ENCODE data around the gene THSD7B. TPM values are rescaled to one million over a fixed set of nuclear protein-coding genes. Genes with fewer than 3 reads are reported as not detected.

The THSD7B gene
- total and polyA plus RNA-seq, 2 of the 8 experiments (the other 6 are each of a cell fraction or from before 2014, with no cell fraction given): 0.60 to 2.9 TPM

- ChIA-PET CTCF (ENCODE audit: partially characterized antibody) (no interaction called here), POLR2A (ENCODE audit: partially characterized antibody) (no interaction called here)
- Histone ChIP-seq H3K4ac (replicated peaks; ENCODE audit: insufficient read length, low read depth, low read length) (no peak overlapping the region), H3K4me1 (replicated peaks in 1 of 4; ENCODE audit: control insufficient read depth in 3 of 4, insufficient read depth in 4 of 4, low read length in 3 of 4) (no peaks in the 10 kb centered on the region), H3K23me2 (ENCODE audit: low read depth, low read length) (no peaks in the 10 kb centered on the region), H2BK120ac (replicated peaks; ENCODE audit: low read depth, low read length) (no peak overlapping the region), H2BK5ac (ENCODE audit: low read depth, low read length) (no peak overlapping the region), H3K23ac (ENCODE audit: insufficient read length) (no peak overlapping the region), H4K20me1 (replicated peaks in 1 of 2; ENCODE audit: control insufficient read depth in 1 of 2, insufficient read depth in 2 of 2, low read length in 2 of 2) (no peaks in the 10 kb centered on the region), H4K5ac (ENCODE audit: insufficient read length, low read depth, low read length) (no peak overlapping the region), H3K4me2 (ENCODE audit: insufficient read depth in 1 of 2, low read depth in 2 of 2, low read length in 2 of 2) (no peak overlapping the region), H3K14ac (ENCODE audit: insufficient read length) (no peak overlapping the region), H2BK20ac (ENCODE audit: low read length) (no peak overlapping the region), H3K27me3 (replicated peaks in 1 of 4; ENCODE audit: control insufficient read depth in 3 of 4, extremely low read depth in 1 of 4, insufficient read depth in 3 of 4, low read length in 3 of 4) (no peaks in the 10 kb centered on the region), H2BK15ac (ENCODE audit: low read length) (no peak overlapping the region), H3K79me1 (ENCODE audit: low read depth, low read length) (no peaks in the 10 kb centered on the region), H3K56ac (replicated peaks; ENCODE audit: insufficient read length, low read depth, low read length) (no peak overlapping the region), H3K18ac (ENCODE audit: extremely low read depth, low read length) (no peak overlapping the region), H3K4me3 (ENCODE audit: extremely low read depth in 1 of 4, insufficient read depth in 2 of 4, low read depth in 3 of 4, low read length in 4 of 4) (no peak overlapping the region), H3K79me2 (ENCODE audit: control insufficient read depth in 1 of 2, insufficient read depth in 2 of 2, low read length in 2 of 2) (no peaks in the 10 kb centered on the region), H3K27ac (ENCODE audit: low read depth, low read length) (no peak overlapping the region), H2AK5ac (ENCODE audit: low read depth, low read length) (no peak overlapping the region), H2BK12ac (ENCODE audit: low read depth, low read length) (no peak overlapping the region), H3K9me3 (ENCODE audit: insufficient read depth in 2 of 2, low read depth in 1 of 2, low read length in 1 of 2) (no peaks in the 10 kb centered on the region), H4K8ac (ENCODE audit: extremely low read depth, insufficient read depth, low read length) (no peak overlapping the region), H2AFZ (ENCODE audit: low read length) (no peak overlapping the region), H4K91ac (replicated peaks; ENCODE audit: insufficient read length, low read length) (no peak overlapping the region), H3K36me3 (ENCODE audit: control insufficient read depth in 2 of 4, insufficient read depth in 4 of 4, low read length in 3 of 4) (no peaks in the 10 kb centered on the region), H3K9ac (replicated peaks in 1 of 4; ENCODE audit: extremely low read depth in 1 of 4, low read depth in 3 of 4, low read length in 3 of 4) (no peak overlapping the region)
- 84% methylated on average over 5 of the region's 5 CpGs; no CpG with 5 or more reads in 1 of the 2 experiments for WGBS, 2 experiments (ENCODE audit: extremely low coverage in 1 of 2, insufficient coverage in 1 of 2, insufficient read length in 1 of 2, insufficient replicate concordance in 2 of 2, low coverage in 1 of 2, low lambda C conversion rate in 2 of 2, missing lambda C conversion rate in 1 of 2)
- DNase-seq (ENCODE audit: low read depth in 1 of 2, low spot score in 2 of 2) (no peak), FAIRE-seq (no peak)
- TF ChIP-seq KDM5A (IDR thresholded peaks at IDR 0.05; ENCODE audit: low read length) (no peak), ATF3 (IDR thresholded peaks at IDR 0.05; ENCODE audit: insufficient read depth, low read depth, low read length) (no peak), SIX5 (IDR thresholded peaks at IDR 0.05; ENCODE audit: low read depth, low read length) (no peak), CTBP2 (IDR thresholded peaks at IDR 0.05; ENCODE audit: borderline replicate concordance, insufficient read depth, insufficient read length, low read length) (no peak), POLR2AphosphoS5 (IDR thresholded peaks at IDR 0.05; ENCODE audit: low read depth, low read length) (no peak), CREB1 (IDR thresholded peaks at IDR 0.05) (no peak), GABPA (IDR thresholded peaks at IDR 0.05; ENCODE audit: borderline replicate concordance, insufficient read depth, low read length) (no peak), ZNF274 (IDR thresholded peaks at IDR 0.05; ENCODE audit: borderline replicate concordance, extremely low read depth, low read length) (no peak), CEBPB (IDR thresholded peaks at IDR 0.05; ENCODE audit: low read depth, low read length) (no peak), RFX5 (IDR thresholded peaks at IDR 0.05; ENCODE audit: borderline replicate concordance, low read depth, low read length) (no peak), NRF1 (IDR thresholded peaks at IDR 0.05; ENCODE audit: low read depth, low read length) (no peak), GTF2F1 (IDR thresholded peaks at IDR 0.05; ENCODE audit: borderline replicate concordance, low read depth, low read length) (no peak), CHD1 (IDR thresholded peaks at IDR 0.05; ENCODE audit: low read depth, low read length) (no peak), CHD2 (IDR thresholded peaks at IDR 0.05; ENCODE audit: low read length) (no peak), SIN3A (conservative IDR thresholded peaks at IDR 0.05 in 1 of 2, IDR thresholded peaks at IDR 0.05 in 1 of 2; ENCODE audit: low read depth in 1 of 2, low read length in 2 of 2) (no peak)
Measured at GRCh38 chr2:137535897-137536296, 770.6 kb downstream of the THSD7B start.
